ENCODE results near the gene SORL1. TPM values are rescaled to one million over a fixed set of nuclear protein-coding genes. Genes with fewer than 3 reads are reported as not detected.

The SORL1 gene
- total RNA-seq, 2 donors from 2014 or later = 26.8 to 45.5 TPM

- H3K27ac Mint-ChIP-seq = no peak overlapping the region
Observed at GRCh38 chr11:121671283-121672168, 219.4 kb downstream of the SORL1 start.

GRCh38 chr11:121672630-121673487 is 220.7 kb downstream of the SORL1 start:
- no peak overlapping the region for H3K4me3 Mint-ChIP-seq

More at GRCh38 chr11:121671283-121672168, 219.4 kb downstream of the SORL1 start:
- H3K9me3 Mint-ChIP-seq = no peaks in the 10 kb centered on the region
- no peak for DNase-seq (ENCODE audit: low spot score)
- H3K4me3 Mint-ChIP-seq = no peak overlapping the region
- ATAC-seq = no peak
- no peaks in the 10 kb centered on the region for H3K36me3 Mint-ChIP-seq
- H3K27me3 Mint-ChIP-seq = no peaks in the 10 kb centered on the region
- H3K4me1 Mint-ChIP-seq (ENCODE audit: low read depth in 2 of 2) = no peaks in the 10 kb centered on the region

GRCh38 chr11:121681550-121682268 is 229.6 kb downstream of the SORL1 start:
- Mint-ChIP-seq H3K36me3 (no peaks in the 10 kb centered on the region), H3K4me3 (no peak overlapping the region), H3K27me3 (peaks cover 0 to 2% of the 10 kb centered on the region in 2 donors), H3K9me3 (no peaks in the 10 kb centered on the region), H3K4me1 (ENCODE audit: low read depth in 2 of 2) (no peaks in the 10 kb centered on the region), H3K27ac (no peak overlapping the region)
- ATAC-seq (no peak), DNase-seq (ENCODE audit: low spot score) (no peak)

More at GRCh38 chr11:121672630-121673487, 220.7 kb downstream of the SORL1 start:
- no peaks in the 10 kb centered on the region for H3K36me3 Mint-ChIP-seq
- no peaks in the 10 kb centered on the region for H3K27me3 Mint-ChIP-seq
- no peak for DNase-seq (ENCODE audit: low spot score)
- H3K9me3 Mint-ChIP-seq = no peaks in the 10 kb centered on the region
- ATAC-seq = no peak
- H3K27ac Mint-ChIP-seq = no peak overlapping the region
- H3K4me1 Mint-ChIP-seq (ENCODE audit: low read depth in 2 of 2) = no peaks in the 10 kb centered on the region

Other genes starting within 250 kb of the SORL1 start
- 10 to 100 TPM; 19.9 to 24.2 TPM for gene SC5D, start 159.5 kb upstream of the SORL1 start, total RNA-seq

Measured in natural killer cell treated with Interleukin-12 subunit alpha and Interleukin-12 subunit beta and Interleukin-15 and Interleukin-18, amount 100 ng/mL, for 72 hours (primary cell).